Gastrocnemius medialis (tissue), 4 donors: ENCODE measurements around the gene NT5DC2. TPM values are rescaled to one million over a fixed set of nuclear protein-coding genes. Genes with fewer than 3 reads are reported as not detected.

Experiments
- ATAC-seq, 2 donors: fragments of 150-250 bp; one replicate each; pipeline ENCODE4 v1.9.1; 2016
- DNase-seq, 2 donors: peaks; one replicate each; pipeline ENCODE4 v3.0.0-alpha.2; 2019
- H3K27ac ChIP-seq, 4 donors: fragments of 200-600 bp; sonication (generic); 1 replicate in 1 of 4; 2 replicates in 3 of 4; pipeline ENCODE4 v1.5.1; 2016 to 2018; ENCODE audit warnings: mild to moderate bottlenecking in 2 of 4, moderate library complexity in 1 of 4
- H3K27me3 ChIP-seq, 3 donors: fragments of 200-600 bp; sonication (generic) in 2 of 3; 1 replicate in 1 of 3; 2 replicates in 2 of 3; pipeline versions ENCODE4 v1.5.1 to v1.6.0; 2016 to 2019; ENCODE audit warnings: mild to moderate bottlenecking in 1 of 3, moderate library complexity in 1 of 3
- H3K36me3 ChIP-seq, 2 donors: fragments of 200-600 bp; sonication (generic) in 1 of 2; one replicate each; pipeline ENCODE4 v1.5.1; 2017 to 2018
- H3K4me1 ChIP-seq, 2 donors: fragments of 200-600 bp; sonication (generic) in 1 of 2; one replicate each; pipeline ENCODE4 v1.5.1; 2016 to 2017; ENCODE audit warnings: mild to moderate bottlenecking in 2 of 2
- H3K4me3 ChIP-seq, 4 donors: fragments of 200-600 bp; sonication (generic) in 3 of 4; 1 replicate in 1 of 4; 2 replicates in 3 of 4; pipeline ENCODE4 v1.5.1; 2016 to 2019; ENCODE audit warnings: mild to moderate bottlenecking in 2 of 4
- H3K9me3 ChIP-seq, 3 donors: fragments of 200-600 bp; sonication (generic) in 2 of 3; 1 replicate in 1 of 3; 2 replicates in 2 of 3; pipeline ENCODE4 v1.5.1; 2016 to 2019
- CTCF ChIP-seq, 5 experiments: fragments of 450-650 bp in 3 of 5; fragments of 200-600 bp in 2 of 5; sonication (generic) in 2 of 5; IDR thresholded peaks in 4 of 5; conservative IDR thresholded peaks in 1 of 5; 1 replicate in 4 of 5; 2 replicates in 1 of 5; pipeline ENCODE4 v1.5.1; 2016 to 2019; ENCODE audit warnings: antibody characterized with exemption in 5 of 5, mild to moderate bottlenecking in 3 of 5, moderate library complexity in 3 of 5
- POLR2A ChIP-seq, 2 donors: fragments of 450-650 bp; IDR thresholded peaks; one replicate each; pipeline ENCODE4 v1.6.1; 2017; ENCODE audit warnings: antibody characterized with exemption in 2 of 2, mild to moderate bottlenecking in 2 of 2, moderate library complexity in 2 of 2
- in situ Hi-C, 4 donors: fragments of 200-750 bp; cut with MboI; loops; one replicate each; pipeline versions ENCODE4 v1.15.0 to v1.8.0; 2017; ENCODE audit warnings: low sequenced_read_pairs in 4 of 4
- intact Hi-C: fragments of 100-400 bp; cut with DNase I; formaldehyde crosslinking; loops from one replicate; pipeline ENCODE4 v1.15.1; 2023; ENCODE audit warnings: low total_unique reads
- total RNA-seq, 4 donors: library from RNA; depleted of rRNA; stranded (reverse); fragments of >200 nt; gene quantifications; one replicate each; pipeline versions ENCODE4 v1.1.0 to v1.2.3, GENCODE V29; 2016

Gene NT5DC2
- total RNA-seq, 4 donors from 2014 or later, result 4.4 to 14.7 (median 8.1) TPM

- TF ChIP-seq CTCF (IDR thresholded peaks at IDR 0.05 in 4 of 5, conservative IDR thresholded peaks at IDR 0.05 in 1 of 5) (no peak), POLR2A (IDR thresholded peaks at IDR 0.05) (no peak)
- Histone ChIP-seq H3K9me3 (no peaks in the 10 kb centered on the region), H3K4me3 (no peak overlapping the region), H3K36me3 (no peaks in the 10 kb centered on the region), H3K4me1 (no peaks in the 10 kb centered on the region), H3K27me3 (no peaks in the 10 kb centered on the region), H3K27ac (no peak overlapping the region)
- no peak for ATAC-seq
- no peak for DNase-seq
- intact Hi-C loops, result no loop called here
- in situ Hi-C loops, result no loop called here
Measured at GRCh38 chr3:52511509-52511908, 22.1 kb downstream of the NT5DC2 start.

- H3K36me3 ChIP-seq, result no peaks in the 10 kb centered on the region
Measured at GRCh38 chr3:52509753-52510328, 23.8 kb downstream of the NT5DC2 start.

GRCh38 chr3:52507359-52507758 is 26.3 kb downstream of the NT5DC2 start:
- H3K4me1 ChIP-seq, result no peaks in the 10 kb centered on the region
- H3K9me3 ChIP-seq, result no peaks in the 10 kb centered on the region
- ATAC-seq (no peak), DNase-seq (no peak)
- intact Hi-C loops, result no loop called here
- H3K27me3 ChIP-seq, result no peaks in the 10 kb centered on the region
- TF ChIP-seq POLR2A (IDR thresholded peaks at IDR 0.05), result no peak
- no peak for TF ChIP-seq CTCF (IDR thresholded peaks at IDR 0.05 in 4 of 5, conservative IDR thresholded peaks at IDR 0.05 in 1 of 5)
- in situ Hi-C loops, result no loop called here
- no peaks in the 10 kb centered on the region for H3K36me3 ChIP-seq
- no peak overlapping the region for H3K27ac ChIP-seq
- no peak overlapping the region for H3K4me3 ChIP-seq

More at GRCh38 chr3:52509753-52510328, 23.8 kb downstream of the NT5DC2 start:
- no peak for DNase-seq
- Histone ChIP-seq H3K4me3 (no peak overlapping the region), H3K27ac (no peak overlapping the region), H3K9me3 (no peaks in the 10 kb centered on the region), H3K27me3 (no peaks in the 10 kb centered on the region), H3K4me1 (no peaks in the 10 kb centered on the region)
- intact Hi-C loops, result no loop called here
- ATAC-seq, result no peak
- in situ Hi-C loops, result no loop called here
- TF ChIP-seq POLR2A (IDR thresholded peaks at IDR 0.05) (no peak), CTCF (IDR thresholded peaks at IDR 0.05 in 4 of 5, conservative IDR thresholded peaks at IDR 0.05 in 1 of 5) (no peak)

GRCh38 chr3:52506266-52506966 is 27.2 kb downstream of the NT5DC2 start:
- H3K27me3 ChIP-seq, result no peaks in the 10 kb centered on the region
- no peaks in the 10 kb centered on the region for H3K36me3 ChIP-seq
- no peaks in the 10 kb centered on the region for H3K4me1 ChIP-seq
- in situ Hi-C loops, result no loop called here
- no peak overlapping the region for H3K4me3 ChIP-seq
- no peaks in the 10 kb centered on the region for H3K9me3 ChIP-seq
- H3K27ac ChIP-seq, result no peak overlapping the region
- intact Hi-C loops, result no loop called here
- no peak for DNase-seq
- no peak for ATAC-seq
- TF ChIP-seq CTCF (IDR thresholded peaks at IDR 0.05 in 4 of 5, conservative IDR thresholded peaks at IDR 0.05 in 1 of 5) (no peak), POLR2A (IDR thresholded peaks at IDR 0.05) (no peak)
